HG02852 (cell line): ENCODE measurements around the gene NCOR2.
A peak's percentile ranks its signal among the peaks of the same experiment; 100 is the strongest.

Source experiments
- ATAC-seq: cut with Tn5 transposase; IDR thresholded peaks from one replicate; pipeline ENCODE4 v1.9.1; 2021; ENCODE audit warnings: mild to moderate bottlenecking, moderate library complexity; ENCODE audit not compliant: unreplicated experiment

The NCOR2 gene

GRCh38 chr12:124561231-124561630, 6.2 kb downstream of the NCOR2 start:
- ATAC-seq, result no peak

GRCh38 chr12:124560146-124560890, 7.1 kb downstream of the NCOR2 start:
- ATAC-seq, result no peak

GRCh38 chr12:124559182-124560017, 8.0 kb downstream of the NCOR2 start:
- no peak for ATAC-seq

- ATAC-seq, result no peak
Measured at GRCh38 chr12:124558313-124558712, 9.1 kb downstream of the NCOR2 start.

- no peak for ATAC-seq
Measured at GRCh38 chr12:124557518-124558223, 9.7 kb downstream of the NCOR2 start.

GRCh38 chr12:124556896-124557501, 10.4 kb downstream of the NCOR2 start:
- ATAC-seq, result no peak

- no peak for ATAC-seq
Measured at GRCh38 chr12:124556074-124556466, 11.3 kb downstream of the NCOR2 start.

- no peak for ATAC-seq
Measured at GRCh38 chr12:124555168-124556073, 12.0 kb downstream of the NCOR2 start.

- ATAC-seq, result no peak
Measured at GRCh38 chr12:124554429-124555029, 12.9 kb downstream of the NCOR2 start.

- ATAC-seq, result no peak
Measured at GRCh38 chr12:124553862-124554428, 13.5 kb downstream of the NCOR2 start.

GRCh38 chr12:124551268-124552144, 15.9 kb downstream of the NCOR2 start:
- no peak for ATAC-seq

- no peak for ATAC-seq
Measured at GRCh38 chr12:124550123-124551089, 17.0 kb downstream of the NCOR2 start.

GRCh38 chr12:124549629-124550028, 17.8 kb downstream of the NCOR2 start:
- no peak for ATAC-seq

GRCh38 chr12:124548854-124549378, 18.5 kb downstream of the NCOR2 start:
- ATAC-seq, result no peak

GRCh38 chr12:124547626-124548025, 19.8 kb downstream of the NCOR2 start:
- no peak for ATAC-seq

- peak; percentile 88 for ATAC-seq
Measured at GRCh38 chr12:124545508-124546418, 21.6 kb downstream of the NCOR2 start.
